PFSK-1 (cell line): ENCODE measurements around the gene RPL35.

Source experiments
- FOXP2 ChIP-seq: optimal IDR thresholded peaks from 2 replicates; pipeline ENCODE3; 2011; ENCODE audit warnings: borderline replicate concordance, control low read depth, inconsistent platforms; ENCODE audit not compliant: insufficient read depth; ENCODE audit errors: extremely low read length, extremely low read depth
- POLR2AphosphoS5 ChIP-seq: IDR thresholded peaks from 2 replicates; pipeline ENCODE4 v1.6.1; 2012; ENCODE audit warnings: low read depth, mild to moderate bottlenecking, control low read depth, low read length, moderate library complexity
- REST ChIP-seq, 2 experiments: IDR thresholded peaks; 2 replicates each; pipeline versions ENCODE4 v1.6.1 to v1.8.0; 2011 to 2012; ENCODE audit warnings: low read depth in 2 of 2, low read length in 2 of 2, control low read depth in 1 of 2, inconsistent platforms in 1 of 2, mild to moderate bottlenecking in 1 of 2, moderate library complexity in 1 of 2; ENCODE audit not compliant: insufficient read depth in 1 of 2
- SIN3A ChIP-seq: IDR thresholded peaks from 2 replicates; pipeline ENCODE4 v1.6.1; 2012; ENCODE audit warnings: mild to moderate bottlenecking, low read length, moderate library complexity, borderline replicate concordance; ENCODE audit not compliant: insufficient read depth
- TAF1 ChIP-seq: IDR thresholded peaks from 2 replicates; pipeline ENCODE4 v1.6.1; 2012; ENCODE audit warnings: low read length, control low read depth, borderline replicate concordance; ENCODE audit not compliant: insufficient read depth

Gene RPL35

GRCh38 chr9:124882231-124882630 lies 20.5 kb upstream of the RPL35 start:
- TF ChIP-seq REST (IDR thresholded peaks at IDR 0.05; ENCODE audit: insufficient read depth in 1 of 2, low read depth in 2 of 2, low read length in 2 of 2), result no peak
- no peak for TF ChIP-seq SIN3A
- no peak for TF ChIP-seq FOXP2
- no peak for TF ChIP-seq TAF1
- TF ChIP-seq POLR2AphosphoS5, result no peak

- TF ChIP-seq POLR2AphosphoS5 (no peak), TAF1 (no peak), FOXP2 (no peak), REST (IDR thresholded peaks at IDR 0.05; ENCODE audit: insufficient read depth in 1 of 2, low read depth in 2 of 2, low read length in 2 of 2) (no peak), SIN3A (no peak)
Measured at GRCh38 chr9:124881138-124881743, 19.5 kb upstream of the RPL35 start.

GRCh38 chr9:124880501-124880900 lies 18.7 kb upstream of the RPL35 start:
- TF ChIP-seq SIN3A (no peak), REST (IDR thresholded peaks at IDR 0.05; ENCODE audit: insufficient read depth in 1 of 2, low read depth in 2 of 2, low read length in 2 of 2) (no peak), POLR2AphosphoS5 (no peak), FOXP2 (no peak), TAF1 (no peak)

- TF ChIP-seq POLR2AphosphoS5 (no peak), FOXP2 (no peak), SIN3A (no peak)
Measured at GRCh38 chr9:124879226-124879625, 17.5 kb upstream of the RPL35 start.

- TF ChIP-seq POLR2AphosphoS5 (no peak; the same call in 1 of the 2 replicates), FOXP2 (no peak), REST (IDR thresholded peaks at IDR 0.05; ENCODE audit: insufficient read depth in 1 of 2, low read depth in 2 of 2, low read length in 2 of 2) (no peak), TAF1 (no peak), SIN3A (no peak)
Measured at GRCh38 chr9:124878518-124878917, 16.8 kb upstream of the RPL35 start.
